T-helper 1 cell (primary cell): ENCODE results near the gene ZNF536.
"Not testable (repeated sequence)": the region's sequence is repeated elsewhere in the genome, so short reads cannot be mapped to it uniquely, and the experiment has no call there.

Experiments
- DNase-seq, 5 donors: peaks; one replicate each; pipeline ENCODE4 v3.0.0-alpha.2; 2012 to 2020

Gene ZNF536

GRCh38 chr19:30448386-30449077, 76.3 kb downstream of the ZNF536 start:
- DNase-seq = no peak

GRCh38 chr19:30449078-30449590, 77.0 kb downstream of the ZNF536 start:
- no peak for DNase-seq

- no peak for DNase-seq
Observed at GRCh38 chr19:30449673-30450072, 77.5 kb downstream of the ZNF536 start.

- DNase-seq = no peak
Observed at GRCh38 chr19:30450100-30450499, 77.9 kb downstream of the ZNF536 start.

- DNase-seq = no peak
Observed at GRCh38 chr19:30450835-30451321, 78.7 kb downstream of the ZNF536 start.

GRCh38 chr19:30452931-30453330, 80.7 kb downstream of the ZNF536 start:
- no peak for DNase-seq

GRCh38 chr19:30453743-30454142, 81.6 kb downstream of the ZNF536 start:
- DNase-seq = no peak

- no peak for DNase-seq
Observed at GRCh38 chr19:30455881-30456280, 83.7 kb downstream of the ZNF536 start.

GRCh38 chr19:30457484-30457883, 85.3 kb downstream of the ZNF536 start:
- no peak for DNase-seq

GRCh38 chr19:30459859-30460258, 87.7 kb downstream of the ZNF536 start:
- no peak for DNase-seq

- DNase-seq = no peak
Observed at GRCh38 chr19:30464162-30464561, 92.0 kb downstream of the ZNF536 start.

- not testable (repeated sequence) for DNase-seq
Observed at GRCh38 chr19:30466598-30466997, 94.4 kb downstream of the ZNF536 start.

GRCh38 chr19:30467239-30467638, 95.1 kb downstream of the ZNF536 start:
- no peak for DNase-seq

- DNase-seq = no peak
Observed at GRCh38 chr19:30469774-30470173, 97.6 kb downstream of the ZNF536 start.

GRCh38 chr19:30471441-30471840, 99.3 kb downstream of the ZNF536 start:
- no peak for DNase-seq

- no peak for DNase-seq
Observed at GRCh38 chr19:30473334-30473867, 101.2 kb downstream of the ZNF536 start.

- no peak for DNase-seq
Observed at GRCh38 chr19:30476997-30477396, 104.8 kb downstream of the ZNF536 start.

GRCh38 chr19:30479231-30479630, 107.0 kb downstream of the ZNF536 start:
- no peak for DNase-seq

GRCh38 chr19:30480097-30480496, 107.9 kb downstream of the ZNF536 start:
- no peak for DNase-seq

GRCh38 chr19:30481063-30481462, 108.9 kb downstream of the ZNF536 start:
- DNase-seq = no peak

GRCh38 chr19:30481823-30482222, 109.6 kb downstream of the ZNF536 start:
- no peak for DNase-seq

GRCh38 chr19:30482956-30483355, 110.8 kb downstream of the ZNF536 start:
- DNase-seq = no peak

- DNase-seq = not testable (repeated sequence)
Observed at GRCh38 chr19:30486250-30486649, 114.1 kb downstream of the ZNF536 start.

- no peak for DNase-seq
Observed at GRCh38 chr19:30487178-30487577, 115.0 kb downstream of the ZNF536 start.
